Stimulated activated CD8-positive, alpha-beta memory T cell treated with anti-CD3 and anti-CD28 coated beads, Interleukin-12 subunit alpha, Interleukin-12 subunit beta, amount 100 ng/mL, for 24 hours (primary cell): ENCODE results near the gene EIF4A3.

Experiments used
- DNase-seq: peaks from one replicate; pipeline ENCODE4 v3.0.0-alpha.2; 2020; ENCODE audit errors: extremely low read depth

The EIF4A3 gene

GRCh38 chr17:80113033-80113484, 33.9 kb downstream of the EIF4A3 start:
- no peak for DNase-seq

DNA sequence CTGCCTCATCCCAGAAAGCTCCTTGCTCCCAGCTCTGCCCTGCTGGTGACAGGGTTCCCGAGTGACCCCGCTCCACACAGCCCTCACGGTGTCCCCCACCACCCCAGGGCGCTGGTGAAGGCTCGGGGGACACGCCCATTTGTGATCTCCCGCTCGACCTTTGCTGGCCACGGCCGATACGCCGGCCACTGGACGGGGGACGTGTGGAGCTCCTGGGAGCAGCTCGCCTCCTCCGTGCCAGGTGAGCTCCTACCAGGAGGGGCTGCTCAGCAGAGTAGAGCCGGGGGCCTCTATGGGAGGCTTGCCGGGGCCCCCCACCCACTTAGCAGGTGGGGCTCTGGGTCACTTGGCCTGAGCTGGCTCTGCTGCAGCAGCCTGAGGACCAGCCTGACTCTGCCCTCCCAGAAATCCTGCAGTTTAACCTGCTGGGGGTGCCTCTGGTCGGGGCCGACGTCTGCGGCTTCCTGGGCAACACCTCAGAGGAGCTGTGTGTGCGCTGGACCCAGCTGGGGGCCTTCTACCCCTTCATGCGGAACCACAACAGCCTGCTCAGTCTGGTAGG, 34.4 kb downstream of the EIF4A3 start:
- DNase-seq: no peak

DNA sequence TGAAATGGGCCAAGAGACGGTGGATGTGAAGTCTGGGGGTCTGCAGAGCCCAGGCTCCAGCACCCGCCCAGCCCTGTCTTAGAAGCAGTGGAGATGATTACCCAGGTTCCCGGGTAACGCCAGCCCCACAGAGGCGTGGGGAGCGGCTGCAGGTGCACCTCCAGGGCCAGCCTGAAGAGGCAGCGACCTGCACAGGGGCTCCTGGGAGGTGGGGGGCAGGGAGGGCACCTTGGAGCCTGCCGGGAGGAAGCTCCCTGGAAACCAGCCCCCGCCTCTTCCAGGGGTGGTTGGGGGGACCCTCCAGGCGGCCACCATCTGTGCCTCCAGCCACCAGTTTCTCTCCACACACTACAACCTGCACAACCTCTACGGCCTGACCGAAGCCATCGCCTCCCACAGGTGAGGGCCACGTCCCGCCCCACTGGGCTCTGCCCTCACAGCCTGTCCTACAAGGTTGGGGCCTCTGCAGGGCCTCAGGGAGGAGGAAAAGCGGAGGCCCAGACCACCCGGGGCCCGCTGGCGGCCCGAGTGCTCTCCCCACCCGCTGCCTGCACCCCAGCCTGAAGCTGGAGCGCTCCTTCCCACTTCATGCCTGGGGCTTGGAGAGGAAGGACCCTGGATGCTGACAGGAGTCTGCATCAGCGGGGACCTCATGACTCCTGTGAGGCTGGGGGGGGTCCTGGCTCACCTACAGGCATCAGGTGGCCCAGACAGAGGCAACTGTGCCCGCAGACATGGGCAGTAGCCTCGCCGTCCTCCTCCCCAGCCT, 35.0 kb downstream of the EIF4A3 start:
- DNase-seq: no peak

- DNase-seq: no peak
These were observed 35.8 kb downstream of the EIF4A3 start for GRCh38 chr17:80110927-80111701.

DNA sequence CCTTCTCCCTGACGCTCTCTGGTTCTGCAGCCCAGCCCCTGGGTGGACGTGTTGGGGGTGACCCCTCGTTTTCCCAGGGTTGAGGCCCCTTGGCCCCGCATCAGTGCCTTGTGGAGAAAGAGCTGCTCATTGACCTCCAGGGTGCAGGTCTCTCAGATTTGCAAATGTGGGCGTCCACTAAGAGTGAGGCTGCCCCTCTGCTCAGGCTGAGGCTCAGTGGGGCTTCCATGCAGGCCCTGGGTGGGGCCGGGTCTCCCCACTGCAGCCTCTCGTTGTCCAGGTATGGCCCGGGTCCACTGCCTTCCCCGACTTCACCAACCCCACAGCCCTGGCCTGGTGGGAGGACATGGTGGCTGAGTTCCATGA, 36.5 kb downstream of the EIF4A3 start:
- DNase-seq: no peak

DNA sequence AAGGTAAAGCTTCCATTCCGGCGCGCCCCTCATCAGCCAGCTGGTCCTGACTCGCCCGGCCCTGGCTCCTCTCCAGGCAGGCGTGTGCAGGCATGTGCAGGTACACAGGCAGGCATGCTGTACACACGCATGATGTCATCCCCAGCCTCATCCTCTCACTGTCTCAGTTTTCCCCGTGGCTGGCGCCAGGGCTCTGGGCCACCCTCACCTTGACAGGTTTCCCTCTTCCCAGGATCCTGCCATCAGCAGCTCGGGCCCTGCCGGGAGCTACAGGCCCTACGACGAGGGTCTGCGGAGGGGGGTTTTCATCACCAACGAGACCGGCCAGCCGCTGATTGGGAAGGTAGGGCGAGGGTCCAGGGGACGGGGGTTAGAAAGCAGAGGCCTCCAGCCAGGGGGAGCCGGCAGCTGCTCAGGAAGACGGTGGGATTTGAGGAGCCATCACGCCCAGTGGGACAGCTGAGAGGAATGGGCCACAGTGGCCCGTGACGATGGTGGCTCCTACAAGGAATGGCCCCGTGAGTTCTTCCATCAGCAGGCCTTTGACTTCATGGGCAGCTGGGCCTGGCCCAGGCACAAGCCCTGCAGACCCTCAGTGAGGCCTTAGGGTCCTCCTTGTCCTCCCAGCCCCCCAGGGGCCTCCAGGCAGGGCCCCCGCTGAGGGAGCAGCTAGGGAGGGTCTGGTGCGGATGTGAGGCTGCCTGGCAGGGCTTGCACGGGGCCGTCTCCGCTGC, 37.0 kb downstream of the EIF4A3 start:
- DNase-seq: no peak

- no peak for DNase-seq
These were observed 37.8 kb downstream of the EIF4A3 start for GRCh38 chr17:80109066-80109660.

- DNase-seq: no peak
These were observed 38.6 kb downstream of the EIF4A3 start for GRCh38 chr17:80108036-80108971.

DNA sequence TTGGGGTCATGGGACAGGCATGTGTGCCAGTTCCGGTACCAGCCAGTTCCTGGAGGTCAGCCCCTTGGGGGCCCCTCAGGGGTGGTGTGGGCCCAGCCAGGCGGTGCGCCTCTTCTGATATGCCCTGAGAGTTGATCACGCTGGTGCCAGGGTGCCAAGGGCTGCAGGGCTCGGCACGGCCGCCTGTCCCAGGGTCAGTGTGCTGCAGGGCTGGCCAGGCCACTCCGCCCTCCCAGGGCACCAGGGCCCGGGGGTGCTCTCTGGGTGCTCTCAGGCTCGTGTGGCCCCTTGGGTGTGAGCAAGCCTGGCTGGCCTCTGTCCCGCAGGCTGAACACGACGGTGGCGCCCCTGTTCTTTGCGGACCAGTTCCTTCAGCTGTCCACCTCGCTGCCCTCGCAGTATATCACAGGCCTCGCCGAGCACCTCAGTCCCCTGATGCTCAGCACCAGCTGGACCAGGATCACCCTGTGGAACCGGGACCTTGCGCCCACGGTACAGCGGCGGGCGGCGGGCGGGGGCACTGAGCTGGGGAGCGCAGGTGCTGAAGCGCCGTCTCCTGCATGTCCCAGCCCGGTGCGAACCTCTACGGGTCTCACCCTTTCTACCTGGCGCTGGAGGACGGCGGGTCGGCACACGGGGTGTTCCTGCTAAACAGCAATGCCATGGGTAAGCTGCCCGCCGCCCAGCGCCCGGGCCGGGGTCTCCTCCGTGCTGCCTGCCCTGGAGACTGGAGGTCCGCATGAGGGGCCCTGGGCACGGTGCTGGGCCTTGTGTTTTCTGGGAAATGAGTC, 39.5 kb downstream of the EIF4A3 start:
- no peak for DNase-seq

DNA sequence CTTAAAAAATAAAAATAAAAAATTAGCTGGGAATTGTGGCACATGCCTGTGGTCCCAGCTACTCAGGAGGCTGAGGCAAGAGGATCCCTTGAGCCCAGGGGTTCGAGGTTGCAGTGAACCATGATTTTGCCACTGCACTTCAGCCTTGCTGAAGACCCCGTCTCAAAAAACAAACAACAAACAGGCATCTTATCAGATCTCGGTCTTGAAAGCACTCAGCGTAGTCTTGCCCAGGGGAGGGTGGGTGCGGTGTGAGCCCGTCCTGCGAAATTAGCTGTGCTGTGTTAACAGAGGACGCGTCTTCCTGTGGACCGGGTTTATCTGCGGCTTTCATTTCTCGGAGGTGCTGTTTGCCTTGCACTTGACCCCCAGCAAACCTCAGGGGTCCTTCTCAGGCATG, 40.2 kb downstream of the EIF4A3 start:
- DNase-seq: no peak

- no peak for DNase-seq
These were observed 40.8 kb downstream of the EIF4A3 start for GRCh38 chr17:80106176-80106575.

DNA sequence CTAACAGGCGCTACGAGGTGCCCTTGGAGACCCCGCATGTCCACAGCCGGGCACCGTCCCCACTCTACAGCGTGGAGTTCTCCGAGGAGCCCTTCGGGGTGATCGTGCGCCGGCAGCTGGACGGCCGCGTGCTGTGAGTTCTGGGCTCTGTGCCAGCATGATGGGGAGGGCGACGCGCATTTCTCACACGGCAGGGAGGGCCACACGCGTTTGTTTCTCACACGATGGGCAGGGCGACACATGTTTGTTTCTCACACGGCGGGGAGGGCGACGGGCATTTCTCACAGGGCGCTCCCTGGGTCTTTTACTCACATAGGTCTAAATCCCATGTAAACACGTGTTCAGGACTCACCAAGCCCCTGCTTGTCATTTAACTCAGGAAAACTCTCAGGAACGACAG, 41.2 kb downstream of the EIF4A3 start:
- no peak for DNase-seq

GRCh38 chr17:80104956-80105375, 42.0 kb downstream of the EIF4A3 start:
- no peak for DNase-seq

- no peak for DNase-seq
These were observed 42.5 kb downstream of the EIF4A3 start for GRCh38 chr17:80104321-80104955.

DNA sequence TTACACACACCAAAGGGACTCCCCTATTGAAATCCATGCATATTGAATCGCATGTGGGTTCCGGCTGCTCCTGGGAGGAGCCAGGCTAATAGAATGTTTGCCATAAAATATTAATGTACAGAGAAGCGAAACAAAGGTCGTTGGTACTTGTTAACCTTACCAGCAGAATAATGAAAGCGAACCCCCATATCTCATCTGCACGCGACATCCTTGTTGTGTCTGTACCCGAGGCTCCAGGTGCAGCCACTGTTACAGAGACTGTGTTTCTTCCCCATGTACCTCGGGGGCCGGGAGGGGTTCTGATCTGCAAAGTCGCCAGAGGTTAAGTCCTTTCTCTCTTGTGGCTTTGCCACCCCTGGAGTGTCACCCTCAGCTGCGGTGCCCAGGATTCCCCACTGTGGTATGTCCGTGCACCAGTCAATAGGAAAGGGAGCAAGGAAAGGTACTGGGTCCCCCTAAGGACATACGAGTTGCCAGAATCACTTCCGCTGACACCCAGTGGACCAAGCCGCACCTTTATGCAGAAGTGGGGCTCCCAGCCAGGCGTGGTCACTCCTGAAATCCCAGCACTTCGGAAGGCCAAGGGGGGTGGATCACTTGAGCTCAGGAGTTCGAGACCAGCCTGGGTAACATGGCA, 43.4 kb downstream of the EIF4A3 start:
- no peak for DNase-seq

GRCh38 chr17:80102664-80103448, 44.1 kb downstream of the EIF4A3 start:
- no peak for DNase-seq

DNA sequence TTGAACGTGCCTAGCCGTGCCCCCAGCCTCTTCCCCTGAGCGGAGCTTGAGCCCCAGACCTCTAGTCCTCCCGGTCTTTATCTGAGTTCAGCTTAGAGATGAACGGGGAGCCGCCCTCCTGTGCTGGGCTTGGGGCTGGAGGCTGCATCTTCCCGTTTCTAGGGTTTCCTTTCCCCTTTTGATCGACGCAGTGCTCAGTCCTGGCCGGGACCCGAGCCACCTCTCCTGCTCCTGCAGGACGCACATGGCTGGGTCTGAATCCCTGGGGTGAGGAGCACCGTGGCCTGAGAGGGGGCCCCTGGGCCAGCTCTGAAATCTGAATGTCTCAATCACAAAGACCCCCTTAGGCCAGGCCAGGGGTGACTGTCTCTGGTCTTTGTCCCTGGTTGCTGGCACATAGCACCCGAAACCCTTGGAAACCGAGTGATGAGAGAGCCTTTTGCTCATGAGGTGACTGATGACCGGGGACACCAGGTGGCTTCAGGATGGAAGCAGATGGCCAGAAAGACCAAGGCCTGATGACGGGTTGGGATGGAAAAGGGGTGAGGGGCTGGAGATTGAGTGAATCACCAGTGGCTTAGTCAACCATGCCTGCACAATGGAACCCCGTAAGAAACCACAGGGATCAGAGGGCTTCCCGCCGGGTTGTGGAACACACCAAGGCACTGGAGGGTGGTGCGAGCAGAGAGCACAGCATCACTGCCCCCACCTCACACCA, 44.8 kb downstream of the EIF4A3 start:
- DNase-seq: no peak
